T-cell (primary cell): ENCODE measurements around the gene TMEM131L. TPM values are rescaled to one million over a fixed set of nuclear protein-coding genes. Genes with fewer than 3 reads are reported as not detected.

Experiments
- ATAC-seq, 4 experiments: fragments of 200-7000 bp in 3 of 4; fragments of 150-1000 bp in 1 of 4; cut with Tn5 transposase; replicated peaks in 1 of 4; 1 replicate in 3 of 4; 2 replicates in 1 of 4; pipeline ENCODE4 v1.10.0; 2021; ENCODE audit warnings: moderate library complexity in 3 of 4, mild to moderate bottlenecking in 2 of 4, moderate number of reproducible peaks in 1 of 4
- CTCF ChIA-PET, 2 donors: fragments of 300-600 bp; sonication (Branson Sonifier 250); formaldehyde crosslinking; loops; one replicate each; lab custom pipeline; 2022; ENCODE audit warnings: antibody characterized with exemption in 2 of 2; lab: Charles Lee
- POLR2A ChIA-PET, 2 donors: fragments of 300-600 bp; sonication (Branson Sonifier 250); formaldehyde crosslinking; loops; one replicate each; lab custom pipeline; 2022; ENCODE audit warnings: antibody characterized with exemption in 2 of 2; lab: Charles Lee
- DNase-seq, 35 experiments: peaks; one replicate each; pipeline versions ENCODE4 v3.0.0 to v3.0.0-alpha.2; 2013 to 2023
- H3K27ac ChIP-seq: one replicate; pipeline ENCODE4 v1.5.1; 2013; ENCODE audit warnings: low read length
- H3K27me3 ChIP-seq, 2 experiments: replicated peaks in 1 of 2; 1 replicate in 1 of 2; 2 replicates in 1 of 2; pipeline versions ENCODE4 v1.6.1 to v1.7.0; 2013; ENCODE audit warnings: low read length in 1 of 2, mixed read lengths in 1 of 2; ENCODE audit not compliant: control insufficient read depth in 2 of 2, insufficient read depth in 2 of 2; ENCODE audit errors: extremely low read depth in 1 of 2
- H3K36me3 ChIP-seq, 2 donors: 1 replicate in 1 of 2; 2 replicates in 1 of 2; pipeline versions ENCODE4 v1.6.1 to v1.7.0; 2013; ENCODE audit warnings: low read length in 1 of 2; ENCODE audit not compliant: control insufficient read depth in 2 of 2, insufficient read depth in 1 of 2; ENCODE audit errors: extremely low read depth in 1 of 2
- H3K4me1 ChIP-seq, 2 experiments: 1 replicate in 1 of 2; 2 replicates in 1 of 2; pipeline versions ENCODE4 v1.6.1 to v1.7.0; 2013; ENCODE audit warnings: low read length in 2 of 2, mixed read lengths in 1 of 2; ENCODE audit not compliant: insufficient read depth in 2 of 2, control insufficient read depth in 1 of 2; ENCODE audit errors: extremely low read depth in 1 of 2
- H3K4me3 ChIP-seq, 2 donors: 1 replicate in 1 of 2; 2 replicates in 1 of 2; pipeline versions ENCODE4 v1.5.1 to v1.7.0; 2013; ENCODE audit warnings: mild to moderate bottlenecking in 2 of 2, low read length in 1 of 2, moderate library complexity in 1 of 2; ENCODE audit not compliant: control insufficient read depth in 1 of 2; ENCODE audit errors: extremely low read depth in 1 of 2
- H3K9me3 ChIP-seq: 2 replicates; pipeline ENCODE4 v1.7.0; 2013
- H3K27ac Mint-ChIP-seq, 2 donors: one replicate each; pipeline ENCODE4 v1.8.0; 2020 to 2021; ENCODE audit warnings: mild to moderate bottlenecking in 2 of 2, mixed read lengths in 2 of 2
- H3K27me3 Mint-ChIP-seq, 2 donors: one replicate each; pipeline ENCODE4 v1.8.0; 2021 to 2022; ENCODE audit warnings: mixed read lengths in 2 of 2
- H3K36me3 Mint-ChIP-seq: one replicate; pipeline ENCODE4 v1.8.0; 2021; ENCODE audit warnings: mixed read lengths
- H3K4me1 Mint-ChIP-seq, 3 donors: one replicate each; pipeline ENCODE4 v1.8.0; 2020 to 2022; ENCODE audit warnings: mixed read lengths in 3 of 3, mild to moderate bottlenecking in 1 of 3
- H3K4me3 Mint-ChIP-seq, 3 donors: one replicate each; pipeline ENCODE4 v1.8.0; 2020 to 2022; ENCODE audit warnings: mild to moderate bottlenecking in 3 of 3, mixed read lengths in 3 of 3, moderate library complexity in 3 of 3
- H3K9me3 Mint-ChIP-seq, 3 donors: one replicate each; pipeline ENCODE4 v1.8.0; 2020 to 2022; ENCODE audit warnings: mixed read lengths in 3 of 3
- WGBS: methylation state at CpG from one replicate; pipeline ENCODE4 v1.1.5; 2013; ENCODE audit warnings: missing lambda C conversion rate; ENCODE audit not compliant: insufficient coverage; 5-methylcytosine and 5-hydroxymethylcytosine counted together
- total RNA-seq, 35 experiments: library from RNA in 6 of 35; stranded (reverse) in 6 of 35; fragments of 120-200 nt in 1 of 35; gene quantifications; one replicate each; pipeline versions ENCODE4 v1.2.1 to v1.2.4 and lab custom pipeline; 2013 to 2026

The TMEM131L gene
- total RNA-seq, 5 donors from 2014 or later (not counting 1 experiment from before 2014, with no cell fraction given): 60.7 to 115 (median 72.6) TPM

DNA sequence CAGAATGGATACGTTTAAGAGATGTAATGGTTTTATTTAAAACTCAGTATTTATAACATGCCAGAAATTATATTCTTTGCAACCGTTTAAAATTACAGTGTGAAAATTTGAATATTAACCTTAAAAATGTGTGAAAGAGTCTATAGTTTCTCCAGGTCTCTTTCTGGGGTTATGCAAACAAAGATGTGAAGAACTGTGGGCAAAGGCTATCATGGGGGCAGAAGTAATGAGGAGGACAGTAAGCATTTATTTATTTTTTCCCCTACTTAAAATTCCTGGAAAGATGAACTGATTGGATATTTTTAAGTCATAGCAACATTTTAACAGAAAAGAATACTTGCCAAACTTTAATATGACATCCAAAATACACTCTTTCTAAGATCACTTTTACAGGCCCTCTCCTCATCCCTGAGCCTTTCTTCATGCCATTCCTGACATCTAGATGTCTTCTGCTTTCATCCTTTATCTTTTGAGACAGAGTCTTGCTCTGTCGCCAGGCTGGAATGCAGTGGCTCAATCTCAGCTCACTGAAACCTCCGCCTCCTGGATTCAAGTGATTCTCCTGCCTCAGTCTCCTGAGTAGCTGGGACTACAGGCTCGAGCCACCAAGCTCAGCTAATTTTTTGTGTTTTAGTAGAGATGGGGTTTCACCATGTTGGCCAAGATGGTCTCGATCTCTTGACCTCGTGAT lies 46.1 kb downstream of the TMEM131L start:
- POLR2A ChIA-PET: interaction anchor here in 1 of 2 donors (0.8 to 1.2 kb wide), 2 partner anchors 12 to 22 kb away, joined by 3 to 4 read pairs; no protein-coding TSS in a partner anchor
- H3K9me3 ChIP-seq: no peaks in the 10 kb centered on the region
- H3K27ac ChIP-seq: no peak overlapping the region
- Mint-ChIP-seq H3K4me1 (peaks cover 76 to 79% (median 78%) of the 10 kb centered on the region in 3 donors), H3K27me3 (no peaks in the 10 kb centered on the region), H3K4me3 (peak overlapping the region in 1 of 3 donors; percentile 12), H3K27ac (peak overlapping the region; percentile 66 to 68), H3K9me3 (no peaks in the 10 kb centered on the region), H3K36me3 (peaks cover 51% of the 10 kb centered on the region)
- H3K4me1 ChIP-seq: peaks cover 13 to 15% of the 10 kb centered on the region in 2 experiments
- CTCF ChIA-PET: interaction anchor here in 1 of 2 donors (1.2 to 1.3 kb wide), 2 partner anchors 14 to 65 kb away, joined by 3 read pairs; no protein-coding TSS in a partner anchor
- no peak for DNase-seq
- 93% methylated on average over 2 of the region's 7 CpGs for WGBS
- no peaks in the 10 kb centered on the region for H3K27me3 ChIP-seq
- ATAC-seq: no peak
- H3K36me3 ChIP-seq: peaks cover 3 to 35% of the 10 kb centered on the region in 2 donors
- no peak overlapping the region for H3K4me3 ChIP-seq

DNA sequence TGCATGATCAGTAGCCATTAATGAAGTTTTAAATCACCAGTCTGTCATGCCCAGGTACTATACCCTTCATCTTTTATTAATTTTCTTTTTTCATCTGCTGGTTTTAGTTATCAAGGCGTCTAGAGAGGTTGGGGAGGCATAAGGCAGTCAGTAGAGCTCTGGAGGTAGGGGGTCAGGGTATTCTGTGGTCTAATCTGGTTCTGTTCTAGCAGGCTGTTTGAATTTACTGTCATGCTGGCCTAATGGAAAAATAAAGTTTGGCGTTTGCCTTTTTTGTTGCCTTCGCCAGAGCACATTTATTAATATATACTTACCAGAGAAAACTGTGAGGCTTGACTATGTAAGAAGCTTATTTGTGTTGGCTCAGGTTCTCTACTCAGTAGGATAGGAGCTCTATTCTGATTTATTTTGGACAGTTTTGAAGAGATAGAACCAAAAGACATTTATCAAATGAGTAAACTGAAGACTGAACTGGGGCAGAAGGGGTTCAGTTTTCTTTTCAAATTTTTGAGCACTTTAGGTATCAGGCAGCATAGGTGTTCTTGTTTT lies 46.9 kb downstream of the TMEM131L start:
- ChIA-PET POLR2A (interaction anchor here in 1 of 2 donors (0.8 to 1.2 kb wide), 2 partner anchors 12 to 23 kb away, joined by 3 to 4 read pairs; no protein-coding TSS in a partner anchor), CTCF (interaction anchor here in 1 of 2 donors (1.2 to 1.8 kb wide), 3 partner anchors 15 to 66 kb away, joined by 3 to 5 read pairs (median 3); no protein-coding TSS in a partner anchor)
- H3K4me3 Mint-ChIP-seq: no peak overlapping the region
- H3K4me1 Mint-ChIP-seq: peaks cover 76 to 79% (median 78%) of the 10 kb centered on the region in 3 donors
- peaks cover 6 to 35% of the 10 kb centered on the region in 2 donors for H3K36me3 ChIP-seq
- DNase-seq: no peak
- H3K36me3 Mint-ChIP-seq: peaks cover 46% of the 10 kb centered on the region
- no peak overlapping the region for H3K4me3 ChIP-seq
- no peak overlapping the region for H3K27ac ChIP-seq
- H3K4me1 ChIP-seq: peaks cover 17 to 18% of the 10 kb centered on the region in 2 experiments
- WGBS: no CpG with 5 or more reads among the region's 3 CpGs
- H3K27me3 Mint-ChIP-seq: no peaks in the 10 kb centered on the region
- peak overlapping the region; percentile 66 to 68 for H3K27ac Mint-ChIP-seq
- ATAC-seq: no peak
- no peaks in the 10 kb centered on the region for H3K27me3 ChIP-seq
- H3K9me3 ChIP-seq: no peaks in the 10 kb centered on the region
- H3K9me3 Mint-ChIP-seq: no peaks in the 10 kb centered on the region

DNA sequence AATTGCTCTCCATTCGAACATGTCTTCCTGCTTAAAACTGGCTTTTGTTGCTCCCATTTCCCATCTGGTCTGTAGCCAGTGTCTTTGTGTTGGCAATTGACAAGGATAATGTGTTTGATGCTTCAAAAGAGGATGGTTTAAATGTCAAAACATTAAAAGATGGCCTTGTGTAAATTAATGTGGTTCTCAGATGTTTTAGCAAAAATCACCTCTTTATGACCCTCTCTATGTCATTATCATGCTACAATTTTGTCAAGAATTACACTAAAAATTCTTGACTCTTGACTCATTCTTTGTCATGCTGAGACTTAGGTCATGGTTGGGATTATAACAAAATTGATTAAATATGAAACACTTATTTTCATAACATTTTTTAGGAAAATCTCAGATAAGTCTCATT lies 47.4 kb downstream of the TMEM131L start:
- DNase-seq (no peak), ATAC-seq (no peak)
- peaks cover 78 to 82% (median 80%) of the 10 kb centered on the region in 3 donors for H3K4me1 Mint-ChIP-seq
- Histone ChIP-seq H3K9me3 (no peaks in the 10 kb centered on the region), H3K4me3 (no peak overlapping the region), H3K36me3 (peaks cover 6 to 30% of the 10 kb centered on the region in 2 donors), H3K27me3 (no peaks in the 10 kb centered on the region), H3K27ac (no peak overlapping the region), H3K4me1 (peaks cover 21% of the 10 kb centered on the region in 2 experiments)
- H3K9me3 Mint-ChIP-seq: no peaks in the 10 kb centered on the region
- H3K36me3 Mint-ChIP-seq: peaks cover 46% of the 10 kb centered on the region
- no peaks in the 10 kb centered on the region for H3K27me3 Mint-ChIP-seq
- peak overlapping the region; percentile 57 to 74 for H3K27ac Mint-ChIP-seq
- CTCF ChIA-PET: interaction anchor here in 1 of 2 donors (1.2 to 1.8 kb wide), 3 partner anchors 16 to 66 kb away, joined by 3 to 5 read pairs (median 3); no protein-coding TSS in a partner anchor
- no CpG with 5 or more reads among the region's 1 CpG for WGBS
- POLR2A ChIA-PET: interaction anchor here (0.6 to 1.2 kb wide), 3 partner anchors 11 to 34 kb away, joined by 3 to 4 read pairs (median 3); no protein-coding TSS in a partner anchor
- no peak overlapping the region for H3K4me3 Mint-ChIP-seq

DNA sequence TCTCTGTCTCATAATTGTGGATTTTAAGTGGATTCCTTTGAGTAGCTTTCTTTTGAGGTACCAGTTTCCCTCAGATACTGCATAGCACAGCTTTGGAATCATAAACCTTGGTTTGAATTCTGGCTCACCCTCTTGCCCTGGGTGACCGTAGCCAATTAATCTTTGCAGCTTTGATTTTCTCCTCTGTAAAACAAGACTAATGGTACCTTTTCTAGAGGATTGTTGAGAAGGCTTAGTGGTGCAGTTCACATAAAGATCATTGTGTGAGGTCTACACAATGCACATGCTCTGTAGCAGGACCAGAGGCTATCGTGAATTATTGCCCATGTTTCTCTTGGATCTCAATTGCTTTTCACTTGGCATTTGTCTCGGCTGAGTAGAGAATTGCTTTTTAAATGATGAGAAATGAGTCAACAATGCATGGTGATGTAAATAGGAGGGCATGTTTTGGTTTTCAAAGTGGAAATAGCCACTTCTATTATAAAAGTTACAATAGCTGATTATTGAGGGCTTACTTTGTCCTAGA lies 47.9 kb downstream of the TMEM131L start:
- Mint-ChIP-seq H3K9me3 (no peaks in the 10 kb centered on the region), H3K4me1 (peaks cover 83 to 85% (median 84%) of the 10 kb centered on the region in 3 donors), H3K27ac (peak overlapping the region; percentile 69 to 74), H3K36me3 (peaks cover 46% of the 10 kb centered on the region), H3K4me3 (no peak overlapping the region), H3K27me3 (no peaks in the 10 kb centered on the region)
- H3K27me3 ChIP-seq: no peaks in the 10 kb centered on the region
- H3K9me3 ChIP-seq: no peaks in the 10 kb centered on the region
- DNase-seq (no peak), ATAC-seq (no peak)
- POLR2A ChIA-PET: interaction anchor here (0.6 to 1.2 kb wide), 2 partner anchors 11 to 35 kb away, joined by 3 to 4 read pairs; no protein-coding TSS in a partner anchor
- H3K36me3 ChIP-seq: peaks cover 5 to 26% of the 10 kb centered on the region in 2 donors
- WGBS: 80% methylated on average over 1 of the region's 3 CpGs
- CTCF ChIA-PET: interaction anchor here in 1 of 2 donors (0.9 to 1.8 kb wide), 4 partner anchors 13 to 67 kb away, joined by 3 to 5 read pairs (median 4); no protein-coding TSS in a partner anchor
- H3K4me3 ChIP-seq: no peak overlapping the region
- H3K27ac ChIP-seq: no peak overlapping the region
- peaks cover 24 to 25% of the 10 kb centered on the region in 2 experiments for H3K4me1 ChIP-seq

DNA sequence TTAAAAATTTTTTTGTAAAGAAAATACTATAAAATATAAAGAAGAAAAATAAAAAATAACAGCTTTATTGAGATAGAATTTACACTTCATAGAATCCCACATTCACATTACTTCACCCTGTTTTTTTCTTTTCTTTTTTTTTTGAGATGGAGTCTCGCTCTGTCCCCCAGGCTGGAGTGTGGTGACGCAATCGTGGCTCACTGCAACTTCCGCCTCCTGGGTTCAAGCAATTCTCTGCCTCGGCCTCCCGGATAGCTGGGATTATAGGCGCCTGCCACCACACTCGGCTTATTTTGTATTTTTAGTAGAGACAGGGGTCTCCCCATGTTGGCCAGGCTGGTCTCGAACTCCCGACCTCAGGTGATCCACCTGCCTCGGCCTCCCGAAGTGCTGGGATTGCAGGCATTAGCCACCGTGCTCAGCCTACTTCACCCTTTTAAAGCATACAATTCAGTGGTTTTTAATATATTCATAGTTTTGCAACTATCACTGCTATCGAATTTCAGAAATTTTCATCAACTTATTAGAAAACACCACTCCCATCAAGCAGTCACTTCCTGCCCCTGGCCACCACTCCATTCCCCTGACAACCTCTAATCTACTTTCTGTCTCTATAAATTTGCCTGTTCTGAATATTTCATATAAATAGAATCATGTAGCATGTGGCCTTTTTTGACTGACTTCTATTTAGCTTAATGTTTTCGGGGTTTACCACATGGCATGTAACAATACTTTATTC lies 48.7 kb downstream of the TMEM131L start:
- Histone ChIP-seq H3K27ac (no peak overlapping the region), H3K4me1 (peaks cover 26 to 33% of the 10 kb centered on the region in 2 experiments), H3K4me3 (no peak overlapping the region), H3K9me3 (no peaks in the 10 kb centered on the region), H3K27me3 (no peaks in the 10 kb centered on the region), H3K36me3 (peaks cover 3 to 18% of the 10 kb centered on the region in 2 donors)
- no peak for DNase-seq
- POLR2A ChIA-PET: interaction anchor here (0.5 to 0.7 kb wide), 2 partner anchors 18 to 44 kb away, joined by 3 read pairs; no protein-coding TSS in a partner anchor
- 100% methylated on average over 3 of the region's 15 CpGs for WGBS
- no peak for ATAC-seq
- Mint-ChIP-seq H3K9me3 (no peaks in the 10 kb centered on the region), H3K27ac (peak overlapping the region; percentile 34 to 44), H3K4me3 (peak overlapping the region in 1 of 3 donors; percentile 7), H3K36me3 (peaks cover 43% of the 10 kb centered on the region), H3K27me3 (no peaks in the 10 kb centered on the region), H3K4me1 (peaks cover 84 to 86% (median 85%) of the 10 kb centered on the region in 3 donors)
- CTCF ChIA-PET: interaction anchor here in 1 of 2 donors (0.7 to 1.8 kb wide), 5 partner anchors 12 to 25 kb away, joined by 3 to 5 read pairs (median 4); no protein-coding TSS in a partner anchor
